ENCODE measurements around the gene CTR9. TPM values are rescaled to one million over a fixed set of nuclear protein-coding genes. Genes with fewer than 3 reads are reported as not detected.
A peak's percentile ranks its signal among the peaks of the same experiment; 100 is the strongest.

The CTR9 gene
- total RNA-seq, 2 donors from 2014 or later, result 42.9 to 45.7 TPM

- Mint-ChIP-seq H3K27me3 (peaks cover 0 to 13% of the 10 kb centered on the region in 2 donors), H3K4me1 (ENCODE audit: low read depth in 2 of 2) (peaks cover 0 to 9% of the 10 kb centered on the region in 2 donors), H3K9me3 (no peaks in the 10 kb centered on the region), H3K27ac (no peak overlapping the region), H3K36me3 (no peaks in the 10 kb centered on the region), H3K4me3 (no peak overlapping the region)
- ATAC-seq (no peak), DNase-seq (ENCODE audit: low spot score) (no peak)
Observed at GRCh38 chr11:10727146-10727851, 23.7 kb upstream of the CTR9 start.

- peaks cover 0 to 9% of the 10 kb centered on the region in 2 donors for H3K4me1 Mint-ChIP-seq (ENCODE audit: low read depth in 2 of 2)
- H3K27ac Mint-ChIP-seq, result no peak overlapping the region
- H3K36me3 Mint-ChIP-seq, result no peaks in the 10 kb centered on the region
- H3K27me3 Mint-ChIP-seq, result peaks cover 0 to 13% of the 10 kb centered on the region in 2 donors
- ATAC-seq, result no peak
- no peak overlapping the region for H3K4me3 Mint-ChIP-seq
- no peak for DNase-seq (ENCODE audit: low spot score)
- H3K9me3 Mint-ChIP-seq, result no peaks in the 10 kb centered on the region
Observed at GRCh38 chr11:10728154-10728553, 22.9 kb upstream of the CTR9 start.

- H3K4me1 Mint-ChIP-seq (ENCODE audit: low read depth in 2 of 2), result peaks cover 0 to 9% of the 10 kb centered on the region in 2 donors
- H3K4me3 Mint-ChIP-seq, result no peak overlapping the region
- peaks cover 0 to 13% of the 10 kb centered on the region in 2 donors for H3K27me3 Mint-ChIP-seq
- H3K27ac Mint-ChIP-seq, result no peak overlapping the region
- ATAC-seq (no peak), DNase-seq (ENCODE audit: low spot score) (no peak)
- no peaks in the 10 kb centered on the region for H3K9me3 Mint-ChIP-seq
- no peaks in the 10 kb centered on the region for H3K36me3 Mint-ChIP-seq
Observed at GRCh38 chr11:10728789-10729472, 22.1 kb upstream of the CTR9 start.

- H3K9me3 Mint-ChIP-seq, result no peaks in the 10 kb centered on the region
- H3K27ac Mint-ChIP-seq, result no peak overlapping the region
- H3K4me1 Mint-ChIP-seq (ENCODE audit: low read depth in 2 of 2), result peaks cover 0 to 8% of the 10 kb centered on the region in 2 donors
- ATAC-seq (no peak), DNase-seq (ENCODE audit: low spot score) (no peak)
- no peaks in the 10 kb centered on the region for H3K36me3 Mint-ChIP-seq
- peaks cover 0 to 9% of the 10 kb centered on the region in 2 donors for H3K27me3 Mint-ChIP-seq
- no peak overlapping the region for H3K4me3 Mint-ChIP-seq
Observed at GRCh38 chr11:10730151-10730550, 20.9 kb upstream of the CTR9 start.

- Mint-ChIP-seq H3K4me3 (no peak overlapping the region), H3K36me3 (no peaks in the 10 kb centered on the region), H3K27ac (no peak overlapping the region), H3K4me1 (ENCODE audit: low read depth in 2 of 2) (peaks cover 8 to 9% of the 10 kb centered on the region in 2 donors), H3K27me3 (peaks cover 0 to 6% of the 10 kb centered on the region in 2 donors), H3K9me3 (no peaks in the 10 kb centered on the region)
- ATAC-seq (no peak), DNase-seq (ENCODE audit: low spot score) (no peak)
Observed at GRCh38 chr11:10731064-10731680, 19.9 kb upstream of the CTR9 start.

GRCh38 chr11:10735481-10736475 is 15.3 kb upstream of the CTR9 start:
- ATAC-seq (peak; percentile 99 to 100), DNase-seq (ENCODE audit: low spot score) (peak; percentile 89)
- Mint-ChIP-seq H3K4me3 (peak overlapping the region; percentile 43), H3K27ac (peak overlapping the region; percentile 4 to 22), H3K4me1 (ENCODE audit: low read depth in 2 of 2) (peaks cover 10 to 12% of the 10 kb centered on the region in 2 donors), H3K9me3 (no peaks in the 10 kb centered on the region), H3K27me3 (peaks cover 3 to 5% of the 10 kb centered on the region in 2 donors), H3K36me3 (no peaks in the 10 kb centered on the region)

- peak overlapping the region in 1 of 2 donors; percentile 31 for H3K27ac Mint-ChIP-seq
- H3K4me3 Mint-ChIP-seq, result peak overlapping the region; percentile 54
- no peaks in the 10 kb centered on the region for H3K9me3 Mint-ChIP-seq
- peaks cover 0 to 5% of the 10 kb centered on the region in 2 donors for H3K27me3 Mint-ChIP-seq
- peaks cover 24 to 29% of the 10 kb centered on the region in 2 donors for H3K4me1 Mint-ChIP-seq (ENCODE audit: low read depth in 2 of 2)
- ATAC-seq (peak; percentile 91 to 97), DNase-seq (ENCODE audit: low spot score) (peak; percentile 68)
- no peaks in the 10 kb centered on the region for H3K36me3 Mint-ChIP-seq
Observed at GRCh38 chr11:10742460-10743208, 8.4 kb upstream of the CTR9 start.

GRCh38 chr11:10743354-10744000 is 7.6 kb upstream of the CTR9 start:
- no peaks in the 10 kb centered on the region for H3K36me3 Mint-ChIP-seq
- peak; percentile 65 to 69 for ATAC-seq
- H3K27ac Mint-ChIP-seq, result peak overlapping the region in 1 of 2 donors; percentile 31
- DNase-seq (ENCODE audit: low spot score), result peak; percentile 65
- H3K4me1 Mint-ChIP-seq (ENCODE audit: low read depth in 2 of 2), result peaks cover 30 to 35% of the 10 kb centered on the region in 2 donors
- H3K27me3 Mint-ChIP-seq, result no peaks in the 10 kb centered on the region
- H3K9me3 Mint-ChIP-seq, result no peaks in the 10 kb centered on the region
- peak overlapping the region; percentile 54 for H3K4me3 Mint-ChIP-seq

- H3K9me3 Mint-ChIP-seq, result no peaks in the 10 kb centered on the region
- no peak for ATAC-seq
- no peak for DNase-seq (ENCODE audit: low spot score)
- H3K4me1 Mint-ChIP-seq (ENCODE audit: low read depth in 2 of 2), result peaks cover 32 to 39% of the 10 kb centered on the region in 2 donors
- H3K27me3 Mint-ChIP-seq, result no peaks in the 10 kb centered on the region
- H3K27ac Mint-ChIP-seq, result peak overlapping the region in 1 of 2 donors; percentile 23
- peak overlapping the region; percentile 54 for H3K4me3 Mint-ChIP-seq
- H3K36me3 Mint-ChIP-seq, result no peaks in the 10 kb centered on the region
Observed at GRCh38 chr11:10744206-10744605, 6.8 kb upstream of the CTR9 start.

GRCh38 chr11:10746871-10747270 is 4.2 kb upstream of the CTR9 start:
- DNase-seq (ENCODE audit: low spot score) (no peak), ATAC-seq (no peak)
- no peaks in the 10 kb centered on the region for H3K36me3 Mint-ChIP-seq
- H3K27ac Mint-ChIP-seq, result no peak overlapping the region
- peaks cover 33 to 44% of the 10 kb centered on the region in 2 donors for H3K4me1 Mint-ChIP-seq (ENCODE audit: low read depth in 2 of 2)
- H3K4me3 Mint-ChIP-seq, result no peak overlapping the region
- no peaks in the 10 kb centered on the region for H3K27me3 Mint-ChIP-seq
- no peaks in the 10 kb centered on the region for H3K9me3 Mint-ChIP-seq

- no peak for DNase-seq (ENCODE audit: low spot score)
- H3K4me3 Mint-ChIP-seq, result no peak overlapping the region
- H3K9me3 Mint-ChIP-seq, result no peaks in the 10 kb centered on the region
- peaks cover 31 to 41% of the 10 kb centered on the region in 2 donors for H3K4me1 Mint-ChIP-seq (ENCODE audit: low read depth in 2 of 2)
- no peak overlapping the region for H3K27ac Mint-ChIP-seq
- ATAC-seq, result no peak
- H3K27me3 Mint-ChIP-seq, result no peaks in the 10 kb centered on the region
- peaks cover 4% of the 10 kb centered on the region for H3K36me3 Mint-ChIP-seq
Observed at GRCh38 chr11:10747733-10748132, 3.3 kb upstream of the CTR9 start.

GRCh38 chr11:10749476-10749875 is 1.6 kb upstream of the CTR9 start:
- ATAC-seq (no peak), DNase-seq (ENCODE audit: low spot score) (no peak)
- peak overlapping the region; percentile 7 for H3K4me3 Mint-ChIP-seq
- H3K27me3 Mint-ChIP-seq, result no peaks in the 10 kb centered on the region
- peaks cover 4% of the 10 kb centered on the region for H3K36me3 Mint-ChIP-seq
- H3K27ac Mint-ChIP-seq, result peak overlapping the region in 1 of 2 donors; percentile 3
- H3K9me3 Mint-ChIP-seq, result no peaks in the 10 kb centered on the region
- H3K4me1 Mint-ChIP-seq (ENCODE audit: low read depth in 2 of 2), result peaks cover 16 to 24% of the 10 kb centered on the region in 2 donors

Data from natural killer cell treated with Interleukin-12 subunit alpha and Interleukin-12 subunit beta and Interleukin-15 and Interleukin-18, amount 100 ng/mL, for 72 hours (primary cell).